HepG2 (cell line): Measurements from ENCODE around the gene GTF2I. TPM values are rescaled to one million over a fixed set of nuclear protein-coding genes. Genes with fewer than 3 reads are reported as not detected.

Source experiments
- AGO2 ChIP-seq: fragments of 200-400 bp; formaldehyde crosslinking; optimal IDR thresholded peaks from 2 replicates; pipeline ENCODE3; 2017; ENCODE audit warnings: mild to moderate bottlenecking, low read depth, low read length, moderate library complexity
- ARID5B ChIP-seq: IDR thresholded peaks from 2 replicates; pipeline ENCODE4 v1.4.0; 2020; ENCODE audit warnings: mild to moderate bottlenecking, missing genetic modification reagents
- BRCA1 ChIP-seq: sonication (generic); formaldehyde crosslinking; IDR thresholded peaks from 2 replicates; pipeline ENCODE4 v1.4.0; 2020; ENCODE audit warnings: missing genetic modification reagents
- CBX5 ChIP-seq: sonication (generic); formaldehyde crosslinking; IDR thresholded peaks from 2 replicates; pipeline ENCODE4 v1.4.0; 2020; ENCODE audit warnings: missing genetic modification reagents, borderline replicate concordance
- EHMT2 ChIP-seq: fragments of 200-600 bp; sonication (generic); IDR thresholded peaks from 2 replicates; pipeline ENCODE4 v1.7.0; 2017; ENCODE audit warnings: antibody characterized with exemption, low read depth, low read length, borderline replicate concordance
- NFYB ChIP-seq: sonication (generic); formaldehyde crosslinking; IDR thresholded peaks from 2 replicates; pipeline ENCODE4 v1.4.0; 2020; ENCODE audit warnings: missing genetic modification reagents
- RBM22 ChIP-seq: fragments of 200-400 bp; formaldehyde crosslinking; optimal IDR thresholded peaks from 2 replicates; pipeline ENCODE3; 2017; ENCODE audit warnings: mild to moderate bottlenecking, low read length, moderate library complexity
- RFXANK ChIP-seq: IDR thresholded peaks from 2 replicates; pipeline ENCODE4 v1.6.1; 2016
- SMAD3 ChIP-seq: sonication (generic); formaldehyde crosslinking; IDR thresholded peaks from 2 replicates; pipeline ENCODE4 v1.4.0; 2020; ENCODE audit warnings: missing genetic modification reagents
- SMAD9 ChIP-seq: sonication (generic); formaldehyde crosslinking; IDR thresholded peaks from 2 replicates; pipeline ENCODE4 v1.5.1; 2020; ENCODE audit warnings: mild to moderate bottlenecking, missing genetic modification reagents
- SP5 ChIP-seq: IDR thresholded peaks from 2 replicates; pipeline ENCODE4 v1.6.1; 2016; ENCODE audit warnings: low read depth, borderline replicate concordance
- SRF ChIP-seq: IDR thresholded peaks from 2 replicates; pipeline ENCODE4 v1.6.1; 2011; ENCODE audit warnings: mild to moderate bottlenecking, low read depth, low read length, moderate library complexity
- TARDBP ChIP-seq: sonication (generic); formaldehyde crosslinking; IDR thresholded peaks from 2 replicates; pipeline ENCODE4 v1.8.0; 2022; ENCODE audit warnings: mild to moderate bottlenecking, missing genetic modification reagents
- TRIM22 ChIP-seq: fragments of 450-650 bp; IDR thresholded peaks from 2 replicates; pipeline ENCODE4 v1.6.1; 2017
- ZBTB37 ChIP-seq: sonication (generic); formaldehyde crosslinking; IDR thresholded peaks from 2 replicates; pipeline ENCODE4 v1.4.0; 2020; ENCODE audit warnings: mild to moderate bottlenecking, missing genetic modification reagents
- ZC3H4 ChIP-seq: sonication (generic); formaldehyde crosslinking; IDR thresholded peaks from 2 replicates; pipeline ENCODE4 v1.4.0; 2020; ENCODE audit warnings: missing genetic modification reagents, borderline replicate concordance
- ZNF501 ChIP-seq: sonication (generic); formaldehyde crosslinking; IDR thresholded peaks from 2 replicates; pipeline ENCODE4 v1.5.1; 2020; ENCODE audit warnings: mild to moderate bottlenecking, moderate library complexity, missing genetic modification reagents
- ZNF619 ChIP-seq: sonication (generic); formaldehyde crosslinking; IDR thresholded peaks from 2 replicates; pipeline ENCODE4 v1.4.0; 2020; ENCODE audit warnings: mild to moderate bottlenecking, missing genetic modification reagents
- ZNF713 ChIP-seq: sonication (generic); formaldehyde crosslinking; IDR thresholded peaks from 2 replicates; pipeline ENCODE4 v1.4.0; 2020; ENCODE audit warnings: mild to moderate bottlenecking, missing genetic modification reagents
- ZNF878 ChIP-seq: sonication (generic); formaldehyde crosslinking; IDR thresholded peaks from 2 replicates; pipeline ENCODE4 v1.8.1; 2023; ENCODE audit warnings: mild to moderate bottlenecking, missing genetic modification reagents, moderate library complexity
- ZZZ3 ChIP-seq: sonication (generic); formaldehyde crosslinking; IDR thresholded peaks from 2 replicates; pipeline ENCODE4 v1.4.0; 2020; ENCODE audit warnings: missing genetic modification reagents, mild to moderate bottlenecking, borderline replicate concordance
- polyA plus RNA-seq, 8 experiments: library from polyadenylated mRNA; depleted of rRNA in 3 of 8; stranded (reverse) in 7 of 8; unstranded in 1 of 8; fragments of >200 nt; fragmentation: Illumina TruSeq in 4 of 8; extraction: Trizol in 4 of 8; gene quantifications; 2 replicates each; pipeline versions ENCODE4 v1.2.1 to v1.2.3, GENCODE V29; 2011 to 2016; ENCODE audit warnings: low read depth in 4 of 8, missing spikeins in 1 of 8, mixed read lengths in 1 of 8; ENCODE audit not compliant: insufficient read depth in 1 of 8
- total RNA-seq, 5 experiments: library from RNA; depleted of rRNA; stranded (reverse); fragments of >200 nt; fragmentation: Illumina TruSeq; extraction: Trizol; gene quantifications; 2 replicates each; pipeline ENCODE4 v1.2.3, GENCODE V29; 2016; ENCODE audit warnings: low read depth in 1 of 5
- TF ChIP-seq, protein P1 (sequence below): sonication (generic); formaldehyde crosslinking; IDR thresholded peaks from 2 replicates; pipeline ENCODE4 v1.4.0; 2020; ENCODE audit warnings: missing genetic modification reagents

Gene GTF2I
- total and polyA plus RNA-seq, 2 of the 13 experiments (the other 11 are each of a cell fraction or from before 2014, with no cell fraction given) = 74.6 to 125 TPM

- TF ChIP-seq SMAD3 (CRISPR knock-in tag) = peak; percentile 72; the same call in 1 of the 2 replicates
- TF ChIP-seq BRCA1 (CRISPR knock-in tag) = no peak
- TF ChIP-seq ARID5B (CRISPR knock-in tag) = no peak
- peak; percentile 46 for TF ChIP-seq AGO2
- no peak; the same call in 1 of the 2 replicates for TF ChIP-seq RFXANK (CRISPR knock-in tag)
- no peak for TF ChIP-seq TRIM22
- TF ChIP-seq ZBTB37 = no peak
- no peak for TF ChIP-seq NFYB (CRISPR knock-in tag)
- TF ChIP-seq SP5 = peak; percentile 1; the same call in 1 of the 2 replicates
- 0 out of 2 replicates have a peak, but pooled peaks have one; percentile 22 for TF ChIP-seq TARDBP (CRISPR knock-in tag)
- TF ChIP-seq ZZZ3 (CRISPR knock-in tag) = no peak
- TF ChIP-seq SRF = no peak
- TF ChIP-seq ZNF501 (CRISPR knock-in tag) = peak; percentile 64
- no peak; the same call in 1 of the 2 replicates for TF ChIP-seq CBX5 (CRISPR knock-in tag)
- peak; percentile 90 for TF ChIP-seq ZC3H4 (CRISPR knock-in tag)
- TF ChIP-seq EHMT2 = no peak
- TF ChIP-seq SMAD9 (CRISPR knock-in tag) = no peak
- TF ChIP-seq ZNF619 (CRISPR knock-in tag) = peak; percentile 18; the same call in 1 of the 2 replicates
- TF ChIP-seq RBM22 = no peak
- TF ChIP-seq, protein P1, sequence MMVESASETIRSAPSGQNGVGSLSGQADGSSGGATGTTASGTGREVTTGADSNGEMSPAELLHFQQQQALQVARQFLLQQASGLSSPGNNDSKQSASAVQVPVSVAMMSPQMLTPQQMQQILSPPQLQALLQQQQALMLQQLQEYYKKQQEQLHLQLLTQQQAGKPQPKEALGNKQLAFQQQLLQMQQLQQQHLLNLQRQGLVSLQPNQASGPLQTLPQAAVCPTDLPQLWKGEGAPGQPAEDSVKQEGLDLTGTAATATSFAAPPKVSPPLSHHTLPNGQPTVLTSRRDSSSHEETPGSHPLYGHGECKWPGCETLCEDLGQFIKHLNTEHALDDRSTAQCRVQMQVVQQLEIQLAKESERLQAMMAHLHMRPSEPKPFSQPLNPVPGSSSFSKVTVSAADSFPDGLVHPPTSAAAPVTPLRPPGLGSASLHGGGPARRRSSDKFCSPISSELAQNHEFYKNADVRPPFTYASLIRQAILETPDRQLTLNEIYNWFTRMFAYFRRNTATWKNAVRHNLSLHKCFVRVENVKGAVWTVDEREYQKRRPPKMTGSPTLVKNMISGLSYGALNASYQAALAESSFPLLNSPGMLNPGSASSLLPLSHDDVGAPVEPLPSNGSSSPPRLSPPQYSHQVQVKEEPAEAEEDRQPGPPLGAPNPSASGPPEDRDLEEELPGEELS (CRISPR knock-in tag) = peak; percentile 27; the same call in 1 of the 2 replicates
- TF ChIP-seq ZNF878 = peak; percentile 79; the same call in 1 of the 2 replicates
- no peak for TF ChIP-seq ZNF713
These were observed 454 bp upstream of the GTF2I start (continued) for GRCh38 chr7:74656837-74657691.
